Loucy (cell line): ENCODE measurements around the gene GNPTG.

Source experiments
- CTCF ChIP-seq: fragments of 200-600 bp; sonication (generic); conservative IDR thresholded peaks from 2 replicates; pipeline ENCODE4 v1.5.1; 2014; ENCODE audit warnings: mild to moderate bottlenecking, antibody characterized with exemption, low read length
- EZH2phosphoT487 ChIP-seq: fragments of 200-600 bp; IDR thresholded peaks from 2 replicates; pipeline ENCODE4 v1.6.1; 2018; ENCODE audit warnings: antibody characterized with exemption, mild to moderate bottlenecking, moderate library complexity, borderline replicate concordance

GRCh38 chr16:1309888-1310831, 41.6 kb upstream of the GNPTG start:
- TF ChIP-seq CTCF (no peak), EZH2phosphoT487 (no peak)
